Fibroblast of the aortic adventitia (primary cell): ENCODE results near the gene MMEL1. TPM values are rescaled to one million over a fixed set of nuclear protein-coding genes. Genes with fewer than 3 reads are reported as not detected.

Experiments
- DNase-seq: peaks from one replicate; pipeline ENCODE4 v3.0.0-alpha.2; 2010; ENCODE audit warnings: low read depth
- H3K4me3 ChIP-seq: 2 replicates; pipeline ENCODE4 v1.5.1; 2011; ENCODE audit warnings: low read depth, mild to moderate bottlenecking, control low read depth, low read length, moderate library complexity
- CTCF ChIP-seq: IDR thresholded peaks from 2 replicates; pipeline ENCODE4 v1.5.1; 2011; ENCODE audit warnings: mild to moderate bottlenecking, low read length, control low read depth, inconsistent platforms; ENCODE audit not compliant: insufficient read depth
- total RNA-seq: library from RNA; depleted of rRNA; stranded (reverse); fragments of >200 nt; gene quantifications from 2 replicates; pipeline ENCODE4 v1.2.3, GENCODE V29; 2012; ENCODE audit warnings: low replicate concordance

Gene MMEL1
- total RNA-seq, 1 donor = not detected

- DNase-seq = no peak
- no peak overlapping the region for H3K4me3 ChIP-seq
- TF ChIP-seq CTCF = no peak
Observed at GRCh38 chr1:2567083-2567679, 65.6 kb downstream of the MMEL1 start.

GRCh38 chr1:2566101-2567045 is 66.4 kb downstream of the MMEL1 start:
- no peak overlapping the region for H3K4me3 ChIP-seq
- no peak for DNase-seq
- TF ChIP-seq CTCF = no peak

- DNase-seq = no peak
- TF ChIP-seq CTCF = no peak
Observed at GRCh38 chr1:2564815-2565374, 67.9 kb downstream of the MMEL1 start.

GRCh38 chr1:2564006-2564814 is 68.6 kb downstream of the MMEL1 start:
- no peak for TF ChIP-seq CTCF
- no peak for DNase-seq
- H3K4me3 ChIP-seq = no peak overlapping the region

More at GRCh38 chr1:2564815-2565374, 67.9 kb downstream of the MMEL1 start:
- no peak overlapping the region for H3K4me3 ChIP-seq

GRCh38 chr1:2563205-2563604 is 69.6 kb downstream of the MMEL1 start:
- TF ChIP-seq CTCF = no peak
- no peak overlapping the region for H3K4me3 ChIP-seq
- no peak for DNase-seq

- H3K4me3 ChIP-seq = no peak overlapping the region
- DNase-seq = no peak
- TF ChIP-seq CTCF = peak; percentile 53
Observed at GRCh38 chr1:2561898-2562895, 70.6 kb downstream of the MMEL1 start.
